K562 (cell line): Measurements from ENCODE around the gene RGS6. TPM values are rescaled to one million over a fixed set of nuclear protein-coding genes. Genes with fewer than 3 reads are reported as not detected.

Experiments
- ATAC-seq: fragments of 200-7000 bp; cut with Tn5 transposase; 3 replicates; pipeline ENCODE4 v1.9.1; 2020; ENCODE audit warnings: moderate library complexity
- BruUV-seq: library from RNA; stranded (reverse); fragments of 400-500 nt; replicated peaks from 2 replicates; lab custom pipeline; 2021; lab: Mats Ljungman, UMichigan
- CTCF ChIA-PET: fragments of 300-600 bp; formaldehyde crosslinking; extraction: SDS; loops from one replicate; lab custom pipeline; 2021; ENCODE audit warnings: low intra/inter-chr PET ratio; lab: Yijun Ruan, JAX
- POLR2A ChIA-PET: fragments of 300-600, 350-650 bp; sonication (Branson Sonifier 250); formaldehyde crosslinking; extraction: SDS; loops from one replicate; lab custom pipeline; 2021; ENCODE audit warnings: antibody characterized with exemption, inconsistent platforms; lab: Yijun Ruan, JAX
- DNase-seq, 4 experiments: peaks; one replicate each; pipeline versions ENCODE4 v3.0.0 to v3.0.0-alpha.2; 2011 to 2018; ENCODE audit warnings: low spot score in 3 of 4, mixed read lengths in 3 of 4; ENCODE audit errors: extremely low read depth in 1 of 4
- FAIRE-seq: peaks from 2 replicates; lab custom pipeline; 2011; peaks lifted over from hg19 to GRCh38; lab: Jason Lieb, UNC
- H2AFZ ChIP-seq: 2 replicates; pipeline ENCODE4 v1.6.0; 2011; ENCODE audit warnings: low read depth, low read length, control low read depth, inconsistent platforms
- H3K27ac ChIP-seq: fragments of 200-600 bp; 3 replicates; pipeline ENCODE4 v1.8.0; 2011; ENCODE audit warnings: low read depth, mild to moderate bottlenecking, control low read depth, inconsistent platforms, low read length, moderate library complexity, mixed read lengths; ENCODE audit errors: extremely low read depth
- H3K27me3 ChIP-seq, 2 experiments: fragments of 300-600 bp in 1 of 2; 2 replicates in 1 of 2; 3 replicates in 1 of 2; pipeline versions ENCODE4 v1.6.0 to v1.8.0; 2011; ENCODE audit warnings: inconsistent platforms in 2 of 2, low read length in 2 of 2, mild to moderate bottlenecking in 1 of 2, mixed read lengths in 1 of 2, moderate library complexity in 1 of 2; ENCODE audit not compliant: control insufficient read depth in 2 of 2, insufficient read depth in 2 of 2
- H3K36me3 ChIP-seq: fragments of 300-600 bp; 3 replicates; pipeline ENCODE4 v1.8.0; 2011; ENCODE audit warnings: mild to moderate bottlenecking, low read length, inconsistent platforms; ENCODE audit not compliant: control insufficient read depth, insufficient read depth
- H3K4me1 ChIP-seq, 2 experiments: fragments of 200-600 bp in 1 of 2; replicated peaks in 1 of 2; 2 replicates in 1 of 2; 3 replicates in 1 of 2; pipeline versions ENCODE4 v1.5.1 to v1.8.0; 2011; ENCODE audit warnings: inconsistent platforms in 2 of 2, low read length in 2 of 2, mild to moderate bottlenecking in 1 of 2, mixed read lengths in 1 of 2, moderate library complexity in 1 of 2; ENCODE audit not compliant: control insufficient read depth in 2 of 2, insufficient read depth in 2 of 2
- H3K4me2 ChIP-seq: 2 replicates; pipeline ENCODE4 v1.6.1; 2011; ENCODE audit warnings: low read length, control low read depth, inconsistent platforms, mixed read lengths; ENCODE audit not compliant: insufficient read depth
- H3K4me3 ChIP-seq: fragments of 200-600 bp; sonication (generic), shearing (Covaris generic); 2 replicates; pipeline ENCODE4 v1.5.1; 2016; ENCODE audit warnings: control low read depth, inconsistent platforms
- H3K79me2 ChIP-seq: fragments of 200-600 bp; 3 replicates; pipeline ENCODE4 v1.8.0; 2011; ENCODE audit warnings: low read length, inconsistent platforms; ENCODE audit not compliant: control insufficient read depth, insufficient read depth
- H3K9ac ChIP-seq, 2 experiments: 2 replicates each; pipeline versions ENCODE4 v1.6.0 to v1.6.1; 2011; ENCODE audit warnings: low read depth in 2 of 2, low read length in 2 of 2, control low read depth in 1 of 2, inconsistent platforms in 1 of 2, mild to moderate bottlenecking in 1 of 2, mixed read lengths in 1 of 2; ENCODE audit not compliant: insufficient read depth in 1 of 2
- H3K9me1 ChIP-seq: one replicate; pipeline ENCODE4 v1.6.0; 2011; ENCODE audit warnings: inconsistent platforms, mild to moderate bottlenecking, low read length, moderate library complexity; ENCODE audit not compliant: control insufficient read depth, insufficient read depth
- H3K9me3 ChIP-seq: replicated peaks from 2 replicates; pipeline ENCODE4 v1.5.1; 2011; ENCODE audit warnings: low read depth, low read length, inconsistent platforms; ENCODE audit not compliant: control insufficient read depth, insufficient read depth
- H4K20me1 ChIP-seq: replicated peaks from 2 replicates; pipeline ENCODE4 v1.6.1; 2011; ENCODE audit warnings: low read length, inconsistent platforms, mixed read lengths; ENCODE audit not compliant: control insufficient read depth, insufficient read depth
- BHLHE40 ChIP-seq: IDR thresholded peaks from 2 replicates; pipeline ENCODE4 v1.6.1; 2011; ENCODE audit warnings: low read length, improper control_type of control experiment
- CHD4 ChIP-seq: fragments of 200-600 bp; sonication (generic); IDR thresholded peaks from 3 replicates; pipeline ENCODE4 v1.6.1; 2012; ENCODE audit warnings: low read depth, mild to moderate bottlenecking, mixed read lengths, low read length, inconsistent platforms; ENCODE audit not compliant: insufficient read depth, insufficient replicate concordance, poor library complexity, severe bottlenecking
- FUS ChIP-seq: fragments of 200-400 bp; formaldehyde crosslinking; optimal IDR thresholded peaks from 2 replicates; pipeline ENCODE3; 2017; ENCODE audit warnings: low read depth, low read length
- LARP7 ChIP-seq: fragments of 450-650 bp; IDR thresholded peaks from 2 replicates; pipeline ENCODE4 v1.6.1; 2016
- MED1 ChIP-seq: sonication (generic); formaldehyde crosslinking; IDR thresholded peaks from 2 replicates; pipeline ENCODE4 v1.8.1; 2023; ENCODE audit warnings: missing genetic modification reagents, borderline replicate concordance
- NCOA4 ChIP-seq: fragments of 450-650 bp; IDR thresholded peaks from 2 replicates; pipeline ENCODE4 v1.6.1; 2018; ENCODE audit warnings: mild to moderate bottlenecking; ENCODE audit not compliant: partially characterized antibody
- NR3C1 ChIP-seq: sonication (generic); formaldehyde crosslinking; IDR thresholded peaks from 2 replicates; pipeline ENCODE4 v1.8.1; 2022; ENCODE audit warnings: missing genetic modification reagents
- PHF21A ChIP-seq: fragments of 450-650 bp; IDR thresholded peaks from 2 replicates; pipeline ENCODE4 v1.6.1; 2017; ENCODE audit warnings: low read depth, borderline replicate concordance
- SMC3 ChIP-seq: conservative IDR thresholded peaks from 2 replicates; pipeline ENCODE4 v1.6.1; 2011; ENCODE audit warnings: low read depth, low read length, improper control_type of control experiment; ENCODE audit not compliant: insufficient read depth
- SRSF3 ChIP-seq: fragments of 200-400 bp; formaldehyde crosslinking; IDR thresholded peaks from 2 replicates; pipeline ENCODE4 v1.6.1; 2016; ENCODE audit warnings: mild to moderate bottlenecking, low read length, moderate library complexity; ENCODE audit not compliant: insufficient read depth
- TAL1 ChIP-seq: fragments of 450-650 bp; IDR thresholded peaks from 2 replicates; pipeline ENCODE4 v1.6.1; 2016; ENCODE audit warnings: mild to moderate bottlenecking
- XRCC5 ChIP-seq: fragments of 200-400 bp; formaldehyde crosslinking; IDR thresholded peaks from 2 replicates; pipeline ENCODE4 v1.6.1; 2017; ENCODE audit warnings: low read depth, mild to moderate bottlenecking, low read length
- YY1 ChIP-seq, 3 experiments: IDR thresholded peaks; 2 replicates each; pipeline ENCODE4 v1.6.1; 2011; ENCODE audit warnings: low read length in 2 of 3, mild to moderate bottlenecking in 2 of 3, moderate library complexity in 2 of 3, borderline replicate concordance in 1 of 3, control low read depth in 1 of 3, low read depth in 1 of 3; ENCODE audit not compliant: insufficient read depth in 3 of 3, insufficient replicate concordance in 2 of 3, control insufficient read depth in 1 of 3, insufficient read length in 1 of 3; ENCODE audit errors: extremely low read depth in 1 of 3
- ZNF644 ChIP-seq: fragments of 200-800 bp; sonication (Bioruptor generic); IDR thresholded peaks from 2 replicates; pipeline ENCODE4 v1.6.1; 2016; ENCODE audit warnings: low read depth, missing genetic modification characterization, missing compliant biosample characterization
- WGBS: fragments of 100-300 bp; shearing (Covaris generic); methylation state at CpG from one replicate; pipeline ENCODE4 v1.1.6; 2016; ENCODE audit warnings: low coverage, mixed read lengths; ENCODE audit not compliant: insufficient coverage; ENCODE audit errors: missing lambda C conversion rate; 5-methylcytosine and 5-hydroxymethylcytosine counted together
- in situ Hi-C: fragments of 300-500 bp; cut with MboI; formaldehyde crosslinking; loops from 4 replicates; pipeline ENCODE4 v1.15.0; 2018; ENCODE audit warnings: inconsistent platforms, mixed read lengths
- intact Hi-C: fragments of 100-400 bp; cut with micrococcal nuclease; formaldehyde crosslinking; loops from 2 replicates; pipeline ENCODE4 v1.14.2; 2022
- polyA plus RNA-seq, 8 experiments: library from polyadenylated mRNA; depleted of rRNA in 4 of 8; stranded (reverse) in 5 of 8; unstranded in 3 of 8; fragments of >200 nt; fragmentation: Nextera tagmentation in 2 of 8; fragmentation: Illumina TruSeq in 1 of 8; extraction: Ambion mirVana in 2 of 8; extraction: Trizol in 1 of 8; gene quantifications; 2 replicates each; pipeline versions ENCODE4 v1.2.1 to v1.2.3, GENCODE V29; 2011 to 2014; ENCODE audit warnings: inconsistent platforms in 1 of 8, missing spikeins in 1 of 8
- total RNA-seq, 7 experiments: library from RNA; depleted of rRNA in 6 of 7; stranded (reverse); fragments of >200 nt in 6 of 7; fragmentation: Illumina TruSeq in 2 of 7; extraction: Trizol in 2 of 7; gene quantifications; 2 replicates each; pipeline versions ENCODE4 v1.2.1 to v1.2.3, GENCODE V29; 2011 to 2021; ENCODE audit warnings: low replicate concordance in 1 of 7
- TF ChIP-seq, protein P1 (sequence below): fragments of 250-450 bp; sonication (Bioruptor Pico); IDR thresholded peaks from 2 replicates; pipeline ENCODE4 v1.8.0; 2022; ENCODE audit warnings: inconsistent platforms

Gene RGS6
- total and polyA plus RNA-seq, 9 of the 15 experiments (the other 6 are each of a cell fraction or from before 2014, with no cell fraction given) = not detected

DNA sequence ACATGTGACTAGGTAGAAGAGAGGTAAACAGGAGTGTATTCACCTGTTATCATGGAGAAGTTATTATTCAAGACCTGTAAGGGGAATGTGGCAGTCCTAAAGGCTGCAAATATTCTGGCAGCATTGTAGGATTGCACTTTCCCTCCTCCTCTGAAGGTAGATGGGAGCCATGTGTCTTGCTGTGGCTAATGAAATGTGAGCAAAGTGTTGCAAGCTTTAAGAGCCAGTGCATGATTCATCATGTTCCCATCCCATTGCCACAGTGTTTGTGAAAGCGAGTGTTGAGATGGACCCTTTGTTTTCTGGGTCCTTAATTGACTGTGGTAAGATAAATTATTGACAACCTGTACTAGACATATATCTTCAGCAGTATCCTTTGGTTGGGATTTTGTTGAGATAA is 128.7 kb downstream of the RGS6 start:
- CTCF ChIA-PET = no interaction called here
- no peaks in the 10 kb centered on the region for H3K4me1 ChIP-seq
- in situ Hi-C loops (no loop called here), intact Hi-C loops (no loop called here)
- BruUV-seq = no TSS peak
- H3K27me3 ChIP-seq = no peaks in the 10 kb centered on the region
- no peak for DNase-seq
- 0% methylated on average over 1 of the region's 1 CpG for WGBS
- FAIRE-seq = no peak
- ATAC-seq = no peak
- H4K20me1 ChIP-seq = no peaks in the 10 kb centered on the region
- POLR2A ChIA-PET = no interaction called here
- H3K9me1 ChIP-seq = no peaks in the 10 kb centered on the region
- no peak overlapping the region for H3K27ac ChIP-seq
- no peaks in the 10 kb centered on the region for H3K79me2 ChIP-seq
- TF ChIP-seq NR3C1 (CRISPR knock-in tag) (no peak), SRSF3 (no peak), MED1 (CRISPR knock-in tag) (no peak), PHF21A (no peak), XRCC5 (no peak), YY1 (IDR thresholded peaks at IDR 0.05; ENCODE audit: borderline replicate concordance in 1 of 3, control insufficient read depth in 1 of 3, extremely low read depth in 1 of 3, insufficient read depth in 3 of 3, insufficient read length in 1 of 3, insufficient replicate concordance in 2 of 3, low read depth in 1 of 3, low read length in 2 of 3) (no peak), BHLHE40 (no peak), SMC3 (no peak), LARP7 (no peak), NCOA4 (no peak), TAL1 (no peak), CHD4 (no peak), FUS (no peak), ZNF644 (tag) (no peak)
- TF ChIP-seq, protein P1, sequence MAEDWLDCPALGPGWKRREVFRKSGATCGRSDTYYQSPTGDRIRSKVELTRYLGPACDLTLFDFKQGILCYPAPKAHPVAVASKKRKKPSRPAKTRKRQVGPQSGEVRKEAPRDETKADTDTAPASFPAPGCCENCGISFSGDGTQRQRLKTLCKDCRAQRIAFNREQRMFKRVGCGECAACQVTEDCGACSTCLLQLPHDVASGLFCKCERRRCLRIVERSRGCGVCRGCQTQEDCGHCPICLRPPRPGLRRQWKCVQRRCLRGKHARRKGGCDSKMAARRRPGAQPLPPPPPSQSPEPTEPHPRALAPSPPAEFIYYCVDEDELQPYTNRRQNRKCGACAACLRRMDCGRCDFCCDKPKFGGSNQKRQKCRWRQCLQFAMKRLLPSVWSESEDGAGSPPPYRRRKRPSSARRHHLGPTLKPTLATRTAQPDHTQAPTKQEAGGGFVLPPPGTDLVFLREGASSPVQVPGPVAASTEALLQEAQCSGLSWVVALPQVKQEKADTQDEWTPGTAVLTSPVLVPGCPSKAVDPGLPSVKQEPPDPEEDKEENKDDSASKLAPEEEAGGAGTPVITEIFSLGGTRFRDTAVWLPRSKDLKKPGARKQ = no peak
- TF ChIP-seq, all 486 proteins: peak for 0
- no peak overlapping the region for H2AFZ ChIP-seq
- H3K4me3 ChIP-seq = no peak overlapping the region
- no peak overlapping the region for H3K4me2 ChIP-seq
- no peak overlapping the region for H3K9ac ChIP-seq
- H3K36me3 ChIP-seq = no peaks in the 10 kb centered on the region
- no peaks in the 10 kb centered on the region for H3K9me3 ChIP-seq
